ENCODE measurements around the gene CRYBG3. TPM values are rescaled to one million over a fixed set of nuclear protein-coding genes. Genes with fewer than 3 reads are reported as not detected.

Gene CRYBG3
- total RNA-seq, 1 donor from 2014 or later = 7.5 TPM

- TF ChIP-seq, protein P1, sequence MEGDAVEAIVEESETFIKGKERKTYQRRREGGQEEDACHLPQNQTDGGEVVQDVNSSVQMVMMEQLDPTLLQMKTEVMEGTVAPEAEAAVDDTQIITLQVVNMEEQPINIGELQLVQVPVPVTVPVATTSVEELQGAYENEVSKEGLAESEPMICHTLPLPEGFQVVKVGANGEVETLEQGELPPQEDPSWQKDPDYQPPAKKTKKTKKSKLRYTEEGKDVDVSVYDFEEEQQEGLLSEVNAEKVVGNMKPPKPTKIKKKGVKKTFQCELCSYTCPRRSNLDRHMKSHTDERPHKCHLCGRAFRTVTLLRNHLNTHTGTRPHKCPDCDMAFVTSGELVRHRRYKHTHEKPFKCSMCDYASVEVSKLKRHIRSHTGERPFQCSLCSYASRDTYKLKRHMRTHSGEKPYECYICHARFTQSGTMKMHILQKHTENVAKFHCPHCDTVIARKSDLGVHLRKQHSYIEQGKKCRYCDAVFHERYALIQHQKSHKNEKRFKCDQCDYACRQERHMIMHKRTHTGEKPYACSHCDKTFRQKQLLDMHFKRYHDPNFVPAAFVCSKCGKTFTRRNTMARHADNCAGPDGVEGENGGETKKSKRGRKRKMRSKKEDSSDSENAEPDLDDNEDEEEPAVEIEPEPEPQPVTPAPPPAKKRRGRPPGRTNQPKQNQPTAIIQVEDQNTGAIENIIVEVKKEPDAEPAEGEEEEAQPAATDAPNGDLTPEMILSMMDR (conservative IDR thresholded peaks at IDR 0.05; ENCODE audit: low read depth, low read length) = no peak
- DNase-seq (ENCODE audit: low read depth) = no peak
Observed at GRCh38 chr3:97889814-97890213, 68.0 kb downstream of the CRYBG3 start.

GRCh38 chr3:97892852-97893251 is 71.0 kb downstream of the CRYBG3 start:
- no peak for DNase-seq (ENCODE audit: low read depth)
- TF ChIP-seq, protein P1 (conservative IDR thresholded peaks at IDR 0.05; ENCODE audit: low read depth, low read length) = no peak
- H3K4me3 ChIP-seq (ENCODE audit: low read depth, low read length) = no peak overlapping the region

More at GRCh38 chr3:97889814-97890213, 68.0 kb downstream of the CRYBG3 start:
- H3K4me3 ChIP-seq (ENCODE audit: low read depth, low read length) = no peak overlapping the region

DNA sequence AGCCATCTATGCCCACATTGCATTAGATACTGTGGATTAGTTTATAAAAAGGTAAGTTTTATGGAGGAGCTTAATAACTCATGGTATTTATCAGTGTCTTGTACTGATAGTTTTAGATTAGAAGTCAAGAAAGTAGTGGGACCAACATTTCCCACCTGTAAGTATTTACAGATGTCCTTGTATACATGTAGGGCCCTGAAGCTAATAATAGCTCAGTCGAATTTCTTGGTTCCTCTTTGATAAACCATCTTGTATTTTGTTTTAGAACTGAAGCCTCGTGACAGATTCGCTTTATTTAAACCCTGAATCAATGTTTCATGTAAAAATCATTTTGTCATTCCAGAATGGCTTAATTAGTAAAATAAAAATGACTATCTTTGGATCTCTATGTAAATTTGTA is 73.4 kb downstream of the CRYBG3 start:
- H3K4me3 ChIP-seq (ENCODE audit: low read depth, low read length) = no peak overlapping the region
- DNase-seq (ENCODE audit: low read depth) = no peak
- TF ChIP-seq, protein P1 (conservative IDR thresholded peaks at IDR 0.05; ENCODE audit: low read depth, low read length) = no peak

GRCh38 chr3:97896129-97896528 is 74.3 kb downstream of the CRYBG3 start:
- TF ChIP-seq, protein P1 (conservative IDR thresholded peaks at IDR 0.05; ENCODE audit: low read depth, low read length) = no peak
- no peak for DNase-seq (ENCODE audit: low read depth)
- no peak overlapping the region for H3K4me3 ChIP-seq (ENCODE audit: low read depth, low read length)

DNA sequence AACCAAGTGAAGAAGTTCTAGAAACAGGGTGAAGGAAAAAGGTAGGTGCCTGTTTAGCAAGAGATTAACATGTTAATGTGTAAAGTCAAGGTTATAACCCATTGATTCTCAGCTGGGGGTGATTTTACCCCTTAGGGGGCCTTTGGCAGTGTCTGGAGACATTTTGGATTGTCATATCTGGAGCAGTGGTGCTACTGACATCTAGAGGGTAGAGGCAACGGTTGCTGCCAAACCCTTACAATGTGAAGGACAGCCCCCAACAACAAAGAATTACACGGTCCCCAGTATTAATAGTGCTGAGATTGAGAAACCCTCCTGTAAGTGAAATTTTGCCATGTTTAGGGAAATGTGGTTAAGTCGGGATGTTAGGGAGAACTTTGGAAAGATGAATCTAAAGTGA is 74.7 kb downstream of the CRYBG3 start:
- TF ChIP-seq, protein P1 (conservative IDR thresholded peaks at IDR 0.05; ENCODE audit: low read depth, low read length) = peak; percentile 16
- DNase-seq (ENCODE audit: low read depth) = no peak
- no peak overlapping the region for H3K4me3 ChIP-seq (ENCODE audit: low read depth, low read length)

GRCh38 chr3:97899331-97899730 is 77.5 kb downstream of the CRYBG3 start:
- DNase-seq (ENCODE audit: low read depth) = no peak
- no peak overlapping the region for H3K4me3 ChIP-seq (ENCODE audit: low read depth, low read length)
- TF ChIP-seq, protein P1 (conservative IDR thresholded peaks at IDR 0.05; ENCODE audit: low read depth, low read length) = no peak
